NCI-H1694 (cell line): Measurements from ENCODE around the gene DHX15.
"Not testable (repeated sequence)": the region's sequence is repeated elsewhere in the genome, so short reads cannot be mapped to it uniquely, and the experiment has no call there.

Experiments
- DNase-seq: peaks from one replicate; lab custom pipeline; 2025; lab: John Stamatoyannopoulos, UW

DHX15 gene

DNA sequence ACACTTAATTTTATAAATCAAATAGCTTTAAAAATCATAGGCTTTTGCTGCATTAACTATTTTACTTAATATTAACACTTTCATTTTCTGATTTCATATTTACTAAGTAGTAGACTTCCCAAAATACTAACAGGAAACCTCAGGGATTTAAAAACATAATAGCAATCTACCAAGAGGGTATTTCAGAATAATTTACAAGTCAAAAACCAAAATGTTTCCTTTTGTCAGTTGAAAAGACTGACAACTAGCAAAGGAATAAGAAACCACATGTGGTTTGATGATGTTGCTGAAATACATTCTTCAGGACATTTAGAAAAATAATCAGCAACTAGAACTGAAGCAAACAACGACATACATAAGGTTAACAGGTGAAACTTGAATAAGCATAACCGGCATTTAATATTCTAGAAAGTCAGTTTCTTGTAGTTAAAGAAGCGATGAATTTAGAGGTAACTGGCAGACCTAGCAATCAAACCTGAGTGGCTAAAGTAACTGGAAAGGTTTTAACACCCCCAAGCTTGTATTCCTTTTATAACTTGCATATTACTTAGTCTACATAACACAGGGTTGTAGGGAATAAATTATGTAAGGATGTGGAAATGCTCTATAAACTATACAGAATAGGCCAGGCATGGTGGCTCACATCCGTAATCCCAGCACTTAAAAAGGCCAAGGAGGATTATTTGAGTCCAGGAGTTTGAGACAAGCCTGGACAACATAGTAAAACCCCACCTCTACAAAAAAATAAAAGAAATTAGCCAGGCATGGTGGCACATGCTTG is 40.0 kb downstream of the DHX15 start:
- DNase-seq, result no peak

DNA sequence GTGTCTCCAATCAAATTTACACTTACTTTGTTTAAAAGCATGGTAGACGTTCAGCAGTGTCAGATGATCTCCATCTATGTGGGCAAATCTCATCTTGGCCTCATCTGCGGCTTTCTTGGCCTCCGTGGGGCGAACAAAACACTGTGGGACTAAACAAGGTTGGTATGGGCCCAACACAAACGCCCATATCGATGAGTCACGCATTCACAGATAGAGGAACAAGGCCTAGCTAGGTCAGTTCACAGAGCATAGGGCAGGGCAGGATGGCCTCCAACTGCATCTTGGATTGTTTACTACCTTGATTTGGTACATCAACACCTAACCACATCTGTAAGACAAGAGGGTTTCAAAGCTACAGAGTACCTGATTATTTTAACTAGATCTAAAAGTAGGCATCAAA is 47.3 kb downstream of the DHX15 start:
- no peak for DNase-seq

DNA sequence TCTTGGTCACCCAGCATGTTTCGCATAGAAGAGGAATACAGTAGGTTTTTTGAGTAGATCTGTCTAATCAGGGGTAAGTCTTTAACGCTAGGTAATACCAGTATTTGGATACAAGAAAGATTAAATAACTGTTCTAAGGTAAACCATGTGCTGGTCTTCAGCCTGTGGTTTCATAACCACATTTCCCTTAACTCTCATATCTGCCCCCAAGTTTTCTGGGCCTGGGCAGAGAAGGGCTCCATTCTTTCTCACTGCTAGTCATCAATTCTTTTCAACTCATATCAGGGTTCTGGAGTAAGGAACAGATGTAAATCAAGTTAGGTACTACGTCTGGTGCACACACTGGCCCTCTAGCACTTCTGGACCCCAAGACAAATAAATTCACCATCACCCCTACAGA is 49.0 kb downstream of the DHX15 start:
- no peak for DNase-seq

DNA sequence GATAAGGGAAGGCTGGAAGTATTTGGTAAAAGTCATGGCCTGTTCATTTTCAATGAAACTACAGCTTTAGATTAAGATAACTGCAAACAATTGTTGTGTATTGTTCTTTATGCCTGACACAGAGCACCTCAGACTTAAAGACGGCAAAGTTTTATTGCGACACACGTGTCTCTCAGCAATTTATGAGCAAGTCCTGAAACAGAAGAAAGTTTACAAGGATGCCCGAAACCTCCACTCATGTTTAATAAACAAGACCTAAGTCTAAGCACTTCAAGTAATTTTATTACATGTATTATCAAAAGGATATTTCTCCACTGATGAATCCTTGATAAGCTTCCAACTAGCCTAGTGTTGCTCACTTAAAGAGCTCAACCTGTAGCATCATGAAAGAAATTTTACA is 51.0 kb downstream of the DHX15 start:
- DNase-seq, result no peak

DNA sequence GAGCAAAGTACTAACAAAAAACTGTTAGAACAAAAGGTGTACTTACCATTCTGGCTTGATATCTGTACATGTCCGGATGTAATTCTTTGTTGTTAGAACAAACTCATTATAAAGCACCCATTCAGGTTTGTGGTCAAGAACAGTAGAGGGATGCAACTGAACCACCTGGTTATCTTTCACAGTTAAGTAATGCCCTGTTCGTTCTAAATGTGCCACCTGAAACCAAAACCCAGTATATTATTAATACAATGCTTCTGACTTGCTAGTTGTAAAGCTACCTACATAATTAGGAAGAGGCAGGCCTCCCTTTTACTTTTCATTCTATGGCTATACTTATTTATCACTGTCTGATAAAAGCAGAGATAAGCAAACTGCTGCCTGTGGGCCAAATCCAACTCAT is 54.8 kb downstream of the DHX15 start:
- no peak for DNase-seq

DNA sequence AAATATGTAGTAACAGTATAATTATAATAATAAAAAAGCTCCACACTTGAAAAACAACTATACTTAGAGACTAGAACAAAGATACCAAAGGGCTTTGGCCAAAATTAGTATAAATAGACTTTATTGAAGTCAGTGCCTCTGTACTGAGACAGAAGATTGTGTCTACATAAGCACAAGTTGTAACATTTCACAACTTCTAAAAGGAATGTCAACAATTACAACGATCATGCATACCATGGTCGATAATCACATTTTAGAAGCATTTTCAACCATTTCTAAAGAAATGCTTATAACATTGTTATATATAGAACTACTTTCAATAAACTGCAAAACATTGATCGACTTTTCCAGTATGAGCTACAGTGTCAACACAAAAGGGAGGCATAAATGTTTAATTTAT is 57.0 kb downstream of the DHX15 start:
- no peak for DNase-seq

DNA sequence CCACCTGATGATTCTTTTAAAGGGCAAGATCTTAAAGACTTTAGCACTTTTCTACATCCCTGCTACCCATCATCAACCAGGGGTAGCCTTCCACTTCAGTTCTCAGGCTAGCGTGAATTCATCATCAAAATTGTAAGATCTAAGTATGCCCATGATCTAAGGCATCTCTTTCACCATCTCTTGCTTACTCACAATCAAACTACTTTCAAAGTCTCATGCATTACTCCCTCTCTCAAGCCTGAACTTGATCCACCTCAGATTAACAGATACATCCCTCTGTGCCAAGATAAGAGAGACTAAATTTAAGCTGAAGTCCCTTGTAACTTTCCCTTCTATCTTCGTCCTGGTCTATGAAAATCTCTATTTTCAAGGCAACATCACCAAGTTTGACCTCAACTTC is 62.8 kb downstream of the DHX15 start:
- DNase-seq, result no peak

DNA sequence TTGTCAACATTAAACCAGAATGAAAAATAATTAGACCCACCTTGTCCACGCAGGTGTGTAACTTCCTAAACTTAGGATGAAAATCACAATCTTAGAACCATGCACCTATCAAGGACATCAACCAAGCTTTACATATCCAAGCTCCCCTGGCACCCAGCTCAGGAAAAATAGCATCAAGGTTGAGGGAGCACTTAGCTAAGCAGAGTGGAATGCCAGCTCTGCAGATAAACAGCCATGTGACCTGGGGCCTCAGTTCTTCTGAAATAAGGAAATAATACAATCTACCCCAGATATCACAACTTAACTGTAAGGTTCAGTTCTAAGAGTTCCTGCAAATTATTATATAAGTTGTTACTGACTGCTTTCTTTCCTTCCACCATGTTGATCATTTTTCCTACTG is 64.7 kb downstream of the DHX15 start:
- no peak for DNase-seq

DNA sequence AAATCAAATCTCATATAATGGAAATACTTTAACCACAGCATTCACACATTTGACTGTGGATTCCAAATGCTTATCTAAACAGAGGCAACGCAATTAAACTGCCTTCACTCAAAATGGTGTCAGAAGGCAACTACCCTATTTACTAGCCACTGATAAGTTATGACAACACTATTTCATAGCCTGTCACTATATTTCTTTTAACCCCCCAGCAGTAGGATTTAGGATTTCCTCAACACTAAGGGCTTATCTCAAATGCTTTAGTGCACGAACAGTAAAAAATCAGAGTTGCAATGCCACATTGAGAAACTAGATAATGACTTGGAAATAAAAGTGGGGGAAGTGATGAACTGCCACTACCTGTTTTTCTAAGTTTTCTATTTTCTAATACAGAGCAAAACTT is 66.7 kb downstream of the DHX15 start:
- DNase-seq, result no peak

DNA sequence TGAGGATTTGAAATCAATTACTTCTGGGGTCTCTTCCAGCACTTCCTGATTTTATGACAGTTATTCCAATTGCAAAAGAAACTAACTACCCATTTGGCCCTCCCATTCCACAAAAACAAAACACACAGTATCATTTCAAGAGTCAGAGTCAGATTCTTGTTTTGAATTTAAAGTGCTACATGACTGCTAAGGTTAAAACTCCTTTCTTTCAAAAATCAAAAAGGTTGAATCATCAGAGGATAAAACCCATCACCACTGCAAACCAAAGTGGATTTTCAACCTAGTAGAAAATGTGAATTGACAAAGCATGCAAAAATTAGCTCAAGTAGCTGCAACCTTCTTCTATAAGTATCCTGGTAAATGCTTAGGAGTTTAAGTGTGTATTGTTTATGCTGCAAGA is 67.4 kb downstream of the DHX15 start:
- DNase-seq, result no peak

DNA sequence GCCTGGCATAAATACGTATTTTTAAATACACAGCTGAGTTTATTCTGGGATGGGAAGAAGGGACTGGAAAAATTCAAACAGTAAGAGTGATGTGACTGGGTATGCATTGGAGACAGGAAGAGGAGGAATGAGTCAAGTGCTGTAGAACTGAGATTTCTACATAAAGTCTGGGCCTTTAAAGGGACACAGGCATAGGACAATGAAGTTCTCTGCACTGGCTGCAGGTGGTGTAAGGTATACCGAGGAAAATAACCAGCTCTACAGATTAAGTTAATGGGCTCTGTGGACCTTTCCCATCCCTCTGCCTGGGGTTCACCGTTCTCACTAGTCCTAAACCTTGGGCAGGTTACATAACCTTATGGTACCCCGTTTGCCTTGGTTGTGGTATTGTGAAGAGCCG is 68.7 kb downstream of the DHX15 start:
- DNase-seq, result no peak

DNA sequence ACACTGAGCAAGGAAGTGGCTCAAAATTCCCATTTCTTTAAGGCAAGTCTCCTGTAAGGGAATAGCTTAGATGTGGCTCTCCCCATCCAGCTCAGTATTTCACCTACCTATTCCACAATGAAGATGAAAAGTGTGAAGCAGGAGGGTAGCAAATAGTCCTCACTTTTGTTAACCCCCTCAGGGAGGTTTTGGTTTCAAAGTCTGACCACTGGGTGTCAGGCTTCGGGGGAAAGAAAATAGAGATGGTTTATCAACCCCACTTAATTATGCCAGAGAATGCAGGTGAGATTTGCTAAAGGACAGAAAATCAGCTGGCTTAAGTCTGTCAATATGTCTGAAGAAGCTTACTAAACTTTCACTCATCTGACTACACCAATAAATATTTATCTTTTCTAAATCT is 69.5 kb downstream of the DHX15 start:
- no peak for DNase-seq

DNA sequence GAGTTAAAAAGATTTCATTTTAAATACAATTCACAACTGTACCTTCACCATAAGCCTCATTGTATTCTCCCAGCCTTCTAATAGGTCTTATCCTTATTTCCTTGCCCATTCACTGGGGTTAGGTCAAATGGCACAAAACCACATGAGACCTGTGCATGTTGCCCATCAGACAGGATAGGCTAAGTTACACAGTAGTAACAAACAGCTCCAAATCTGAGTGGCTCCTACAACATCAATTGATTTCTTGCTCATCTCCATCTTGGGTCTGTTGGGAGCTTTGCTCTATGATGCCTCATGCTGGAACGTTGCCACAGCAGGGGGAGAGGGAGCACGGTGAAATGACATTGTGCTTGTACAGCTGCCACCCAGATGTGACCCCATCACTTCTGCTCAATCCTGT is 70.6 kb downstream of the DHX15 start:
- DNase-seq, result no peak

DNA sequence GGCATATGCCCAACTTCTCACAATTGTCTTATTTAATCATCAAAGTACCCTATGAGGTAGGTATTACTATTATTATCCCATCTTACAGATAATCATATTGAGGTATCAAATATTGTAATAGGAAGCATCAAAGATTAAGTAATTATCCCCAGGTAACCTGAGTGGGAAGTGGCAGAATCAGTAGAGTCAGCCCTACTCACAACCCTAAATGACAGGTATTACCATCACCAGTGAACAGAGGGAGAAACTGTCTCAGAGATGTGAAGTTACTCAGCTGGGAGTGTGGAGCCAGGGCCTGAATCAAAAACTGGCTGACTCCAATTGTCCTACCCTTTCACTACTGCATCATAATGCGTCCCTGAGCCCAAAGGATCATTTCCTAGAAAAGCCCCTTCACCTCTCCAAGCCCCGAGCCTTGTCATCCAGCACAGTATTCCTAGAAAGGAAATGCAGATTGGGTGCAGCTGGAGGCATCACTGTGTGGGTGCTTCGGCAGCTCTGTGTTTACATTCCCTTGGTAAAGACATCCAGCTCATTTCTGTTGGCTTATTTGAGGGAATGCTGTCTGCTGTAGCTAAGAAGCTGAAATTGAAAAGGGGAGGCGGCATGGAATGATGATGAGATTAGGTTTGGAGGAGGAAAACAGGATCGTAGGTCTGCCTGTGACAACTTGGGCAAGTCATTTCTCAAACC is 72.8 kb downstream of the DHX15 start:
- no peak for DNase-seq

DNA sequence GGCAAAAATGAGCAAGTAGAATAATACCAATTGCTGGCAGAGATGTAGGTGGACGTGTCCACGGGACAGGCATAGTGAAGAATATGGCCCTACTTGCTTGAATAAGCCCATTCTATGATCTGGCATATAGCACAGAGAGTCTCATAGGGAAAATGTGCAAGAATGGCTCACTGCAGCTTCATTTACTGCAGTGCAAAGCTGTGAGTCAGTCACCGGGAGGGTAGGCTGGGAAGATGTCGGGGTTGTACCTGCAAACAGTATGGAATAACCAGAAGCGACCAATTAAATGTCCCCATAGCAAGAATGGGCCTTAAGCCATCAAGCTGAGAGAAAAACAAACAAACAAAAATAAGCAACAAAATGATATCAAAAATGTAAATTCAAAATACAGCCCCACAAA is 74.3 kb downstream of the DHX15 start:
- no peak for DNase-seq

DNA sequence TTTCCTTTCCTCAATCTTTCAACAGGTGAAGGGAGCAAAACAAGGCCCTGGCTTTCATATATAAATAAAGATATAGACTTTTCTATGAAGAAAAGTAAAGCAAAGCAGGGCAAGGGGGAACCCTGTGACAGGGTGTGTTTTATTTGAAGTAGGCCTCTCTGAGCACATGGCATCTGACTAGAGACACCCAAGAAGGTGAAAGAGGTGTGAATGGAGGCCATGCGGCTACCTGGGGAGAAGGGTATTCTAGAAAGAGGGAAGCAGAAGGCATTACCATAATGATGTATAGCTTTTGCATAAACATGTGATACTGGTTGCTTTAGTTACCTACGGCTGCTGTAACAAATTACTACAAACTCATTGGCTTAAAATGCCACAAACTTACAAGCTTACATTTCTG is 75.8 kb downstream of the DHX15 start:
- DNase-seq, result no peak

DNA sequence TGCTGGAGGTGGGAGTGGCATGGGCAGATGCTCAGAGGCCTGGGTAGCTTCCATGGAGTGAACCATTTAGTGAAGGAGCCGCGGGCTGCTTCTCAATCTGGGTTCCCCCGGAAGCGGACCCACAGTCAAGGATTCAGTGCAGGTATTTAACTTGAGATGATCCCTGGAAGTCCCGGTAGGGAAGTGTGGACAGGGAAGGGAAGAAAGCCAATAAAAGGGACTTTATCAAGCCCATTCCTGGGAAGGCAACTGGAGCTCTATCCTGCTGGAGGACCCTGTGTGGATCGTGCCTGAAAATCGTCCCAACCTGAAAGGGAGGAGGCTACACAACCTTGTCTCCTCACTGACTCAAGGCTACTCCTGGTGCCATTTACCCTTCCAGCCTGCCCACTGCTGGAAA is 76.9 kb downstream of the DHX15 start:
- no peak for DNase-seq

DNA sequence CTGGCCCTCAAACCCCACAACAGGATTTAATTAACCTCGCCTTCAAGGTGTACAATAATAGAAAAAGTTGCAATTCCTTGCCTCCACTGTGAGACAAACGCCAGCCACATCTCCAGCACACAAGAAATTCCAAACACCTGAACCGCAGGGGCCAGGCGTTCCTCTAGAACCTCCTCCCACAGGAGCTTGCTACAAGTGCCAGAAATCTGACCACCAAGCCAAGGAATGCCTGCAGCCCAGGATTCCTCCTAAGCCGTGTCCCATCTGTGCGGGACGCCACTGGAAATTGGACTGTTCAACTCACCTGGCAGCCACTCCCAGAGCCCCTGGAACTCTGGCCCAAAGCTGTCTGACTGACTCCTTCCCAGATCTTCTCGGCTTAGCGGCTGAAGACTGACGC is 81.3 kb downstream of the DHX15 start:
- not testable (repeated sequence) for DNase-seq

DNA sequence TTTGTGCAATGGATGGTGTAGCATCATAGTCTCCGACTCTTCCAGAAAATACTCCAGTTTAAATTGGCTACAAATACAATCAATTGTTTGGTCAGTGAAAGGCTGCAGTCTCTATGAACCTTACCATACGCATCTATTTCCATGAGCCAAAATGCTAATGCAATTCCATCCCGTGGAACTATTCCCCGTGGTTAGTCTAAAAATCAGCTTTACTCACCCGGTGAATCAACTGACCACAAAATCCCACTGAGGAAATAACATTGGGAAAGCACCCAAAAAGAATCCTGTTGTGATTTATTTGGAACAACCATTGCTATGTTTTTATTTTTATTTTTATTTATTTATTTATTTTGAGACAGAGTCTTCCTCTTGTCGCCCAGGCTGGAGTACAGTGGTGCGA is 87.1 kb downstream of the DHX15 start:
- DNase-seq, result no peak

DNA sequence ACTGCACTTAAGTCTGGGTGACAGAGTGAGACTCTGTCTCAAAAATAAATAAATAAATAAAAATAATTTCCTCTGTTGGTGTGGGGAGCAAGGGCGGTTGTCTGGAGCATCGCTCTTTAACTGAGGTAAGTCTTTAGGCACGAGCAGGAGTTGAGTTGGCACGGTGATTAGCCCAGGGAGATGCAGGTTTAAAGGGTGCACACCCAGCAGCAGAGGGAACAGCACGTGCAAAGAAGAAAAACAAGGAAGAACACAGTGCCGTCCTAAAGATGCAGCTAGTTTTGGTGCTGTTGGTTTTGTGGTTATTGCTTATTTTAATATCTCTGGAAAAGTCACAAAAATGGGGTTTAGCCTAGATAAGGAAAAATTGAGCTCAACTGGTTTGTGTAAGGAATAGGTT is 87.8 kb downstream of the DHX15 start:
- DNase-seq, result no peak

DNA sequence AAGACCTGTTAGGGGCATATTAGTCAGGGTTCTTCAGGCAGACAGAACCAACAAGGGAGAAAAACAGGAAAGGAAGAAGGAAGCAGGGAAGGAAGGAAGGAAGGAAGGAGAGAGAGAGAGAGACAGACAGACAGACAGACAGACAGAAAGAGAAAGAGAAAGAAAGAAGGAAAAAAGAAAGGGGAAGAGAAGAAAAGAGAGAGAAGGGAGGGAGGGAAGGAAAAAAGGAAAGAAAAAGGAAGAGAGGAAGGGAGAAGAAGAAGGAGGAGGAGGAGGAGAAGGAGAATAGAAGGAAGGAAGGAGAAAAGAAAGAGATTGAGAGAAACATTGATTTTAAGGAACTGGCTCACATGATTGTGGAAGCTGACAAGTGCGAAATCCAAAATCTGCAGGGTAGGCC is 89.0 kb downstream of the DHX15 start:
- no peak for DNase-seq

DNA sequence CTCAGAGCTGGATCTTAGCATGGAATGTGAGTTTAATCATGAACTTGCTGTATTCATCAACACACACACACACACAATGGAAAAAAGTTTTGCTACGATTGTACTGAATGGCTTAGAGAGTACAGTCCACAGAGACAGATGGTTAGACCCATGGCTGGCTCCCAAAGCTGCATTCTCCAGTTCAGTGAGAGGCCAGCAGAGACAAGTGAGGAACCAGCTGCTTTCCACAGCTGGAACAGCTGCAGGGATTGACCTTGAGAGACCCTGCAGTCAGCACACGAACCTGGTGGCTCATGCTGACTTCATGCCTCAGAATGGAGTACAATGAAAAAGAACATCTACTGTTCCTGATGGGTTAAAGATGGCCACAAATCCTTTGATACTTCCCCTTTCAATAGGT is 94.5 kb downstream of the DHX15 start:
- no peak for DNase-seq

DNA sequence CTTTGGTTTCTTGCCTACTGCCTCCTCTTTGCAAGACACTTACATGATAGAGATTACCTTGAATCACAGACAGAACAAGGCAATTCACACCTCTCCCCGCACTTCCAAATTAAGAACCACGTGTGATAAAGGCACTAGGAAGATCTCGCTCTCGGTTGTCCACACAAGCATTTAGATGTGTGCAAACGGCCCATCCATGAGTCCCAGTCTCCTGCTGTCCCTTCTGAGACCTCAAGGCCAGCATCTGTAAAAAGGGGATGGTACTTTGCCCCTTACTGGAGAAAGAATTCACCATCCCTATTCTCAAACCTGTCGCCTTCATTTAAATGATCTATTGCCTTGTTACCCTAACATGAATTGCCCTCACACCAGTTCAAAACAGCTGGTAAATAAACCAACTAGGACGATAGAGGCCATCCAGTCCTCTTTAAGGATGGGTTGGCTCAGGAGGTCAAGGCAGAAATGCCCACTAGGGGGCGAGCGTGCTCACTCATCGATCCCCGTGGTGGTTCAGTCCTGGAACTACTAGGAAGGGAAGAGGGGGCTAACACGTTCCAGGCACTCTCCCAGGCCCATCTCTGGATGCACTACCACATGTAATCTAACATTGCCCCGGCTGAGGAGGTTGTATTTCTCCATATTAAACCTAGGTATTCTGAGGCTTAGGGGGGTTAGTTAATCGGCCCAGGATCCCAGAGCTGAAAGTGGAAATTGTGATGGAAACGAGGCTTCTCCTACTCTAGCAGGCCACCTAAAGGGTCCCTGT is 95.8 kb downstream of the DHX15 start:
- DNase-seq, result peak; percentile 62
